Prostate gland (tissue), 2 donors: Measurements from ENCODE around the gene PRR9. TPM values are rescaled to one million over a fixed set of nuclear protein-coding genes. Genes with fewer than 3 reads are reported as not detected.
"Not testable (repeated sequence)": the region's sequence is repeated elsewhere in the genome, so short reads cannot be mapped to it uniquely, and the experiment has no call there.

ENCODE experiments used
- DNase-seq: peaks from one replicate; pipeline ENCODE4 v3.0.0-alpha.2; 2019; ENCODE audit warnings: low spot score
- H3K27ac ChIP-seq, 2 donors: fragments of 200-600 bp; sonication (generic); 2 replicates each; pipeline ENCODE4 v1.5.1; 2017 to 2019
- H3K27me3 ChIP-seq: fragments of 200-600 bp; sonication (generic); replicated peaks from 2 replicates; pipeline ENCODE4 v1.5.1; 2019; ENCODE audit not compliant: insufficient read depth
- H3K36me3 ChIP-seq, 2 donors: fragments of 200-600 bp; sonication (generic); 1 replicate in 1 of 2; 2 replicates in 1 of 2; pipeline versions ENCODE4 v1.5.1 to v1.8.1; 2017 to 2019
- H3K4me1 ChIP-seq: fragments of 200-600 bp; sonication (generic); replicated peaks from 2 replicates; pipeline ENCODE4 v1.5.1; 2019
- H3K4me3 ChIP-seq, 2 donors: fragments of 200-600 bp; sonication (generic); 2 replicates each; pipeline ENCODE4 v1.5.1; 2017 to 2019
- H3K9me3 ChIP-seq: fragments of 200-600 bp; sonication (generic); 2 replicates; pipeline ENCODE4 v1.5.1; 2017
- CTCF ChIP-seq, 4 experiments: fragments of 200-600 bp in 2 of 4; fragments of 450-650 bp in 2 of 4; sonication (generic) in 2 of 4; IDR thresholded peaks; 1 replicate in 3 of 4; 2 replicates in 1 of 4; pipeline ENCODE4 v1.5.1; 2016 to 2019; ENCODE audit warnings: antibody characterized with exemption in 4 of 4, mild to moderate bottlenecking in 2 of 4, moderate library complexity in 2 of 4
- POLR2A ChIP-seq: fragments of 450-650 bp; IDR thresholded peaks from one replicate; pipeline ENCODE4 v1.6.1; 2016; ENCODE audit warnings: antibody characterized with exemption, mild to moderate bottlenecking
- POLR2AphosphoS5 ChIP-seq: sonication (generic); formaldehyde crosslinking; IDR thresholded peaks from one replicate; pipeline ENCODE4 v1.6.1; 2017; ENCODE audit warnings: antibody characterized with exemption
- WGBS: methylation state at CpG from one replicate; pipeline ENCODE4 v1.1.5; 2018; 5-methylcytosine and 5-hydroxymethylcytosine counted together
- intact Hi-C: fragments of 100-400 bp; cut with DNase I; formaldehyde crosslinking; loops from one replicate; pipeline ENCODE4 v1.14.2; 2022
- total RNA-seq, 2 donors: library from RNA; depleted of rRNA; stranded (reverse); fragments of >200 nt; gene quantifications; one replicate each; pipeline ENCODE4 v1.1.0, GENCODE V29; 2016

The PRR9 gene
- total RNA-seq, 2 donors from 2014 or later = not detected

- 36% methylated on average over 6 of the region's 6 CpGs for WGBS
- no peaks in the 10 kb centered on the region for H3K4me1 ChIP-seq
Observed at GRCh38 chr1:153220606-153221303, 3.4 kb downstream of the PRR9 start.

GRCh38 chr1:153223040-153223891, 5.9 kb downstream of the PRR9 start:
- TF ChIP-seq CTCF (IDR thresholded peaks at IDR 0.05) = peak in 3 of 4 experiments; percentile 37 to 64 (median 49)
- DNase-seq = peak; percentile 33

More at GRCh38 chr1:153220606-153221303, 3.4 kb downstream of the PRR9 start:
- intact Hi-C loops = no loop called here
- H3K27ac ChIP-seq = no peak overlapping the region
- no peaks in the 10 kb centered on the region for H3K27me3 ChIP-seq
- no peak for TF ChIP-seq POLR2A
- no peak for TF ChIP-seq POLR2AphosphoS5
- no peak for TF ChIP-seq CTCF (IDR thresholded peaks at IDR 0.05)
- H3K4me3 ChIP-seq = no peak overlapping the region
- no peak for DNase-seq
- no peaks in the 10 kb centered on the region for H3K36me3 ChIP-seq
- H3K9me3 ChIP-seq = no peaks in the 10 kb centered on the region

GRCh38 chr1:153227810-153228209, 10.4 kb downstream of the PRR9 start:
- WGBS = 66% methylated on average over 2 of the region's 2 CpGs

More at GRCh38 chr1:153223040-153223891, 5.9 kb downstream of the PRR9 start:
- H3K4me1 ChIP-seq, H3K27me3 ChIP-seq, H3K36me3 ChIP-seq, H3K9me3 ChIP-seq, H3K4me3 ChIP-seq, H3K27ac ChIP-seq: not testable (repeated sequence)
- intact Hi-C loops = loop anchor here (2.0 kb wide), 1 partner anchor 352 kb away; no protein-coding TSS in a partner anchor
- WGBS = 46% methylated on average over 16 of the region's 16 CpGs

GRCh38 chr1:153228491-153228890, 11.1 kb downstream of the PRR9 start:
- Histone ChIP-seq H3K4me1 (no peaks in the 10 kb centered on the region), H3K9me3 (no peaks in the 10 kb centered on the region), H3K36me3 (no peaks in the 10 kb centered on the region), H3K27me3 (peaks cover 2% of the 10 kb centered on the region), H3K4me3 (no peak overlapping the region), H3K27ac (no peak overlapping the region)
- TF ChIP-seq POLR2A (no peak), CTCF (IDR thresholded peaks at IDR 0.05) (no peak), POLR2AphosphoS5 (no peak)
- WGBS = 78% methylated on average over 1 of the region's 1 CpG
- intact Hi-C loops = no loop called here
- no peak for DNase-seq

More at GRCh38 chr1:153227810-153228209, 10.4 kb downstream of the PRR9 start:
- H3K27me3 ChIP-seq = peaks cover 2% of the 10 kb centered on the region
- intact Hi-C loops = no loop called here
- H3K4me1 ChIP-seq = no peaks in the 10 kb centered on the region
- no peak overlapping the region for H3K27ac ChIP-seq
- H3K9me3 ChIP-seq = no peaks in the 10 kb centered on the region
- no peaks in the 10 kb centered on the region for H3K36me3 ChIP-seq
- no peak for DNase-seq
- H3K4me3 ChIP-seq = no peak overlapping the region
- TF ChIP-seq CTCF (IDR thresholded peaks at IDR 0.05) = no peak
- TF ChIP-seq POLR2A = no peak
- TF ChIP-seq POLR2AphosphoS5 = no peak

GRCh38 chr1:153229076-153229829, 11.9 kb downstream of the PRR9 start:
- H3K4me1 ChIP-seq, H3K27me3 ChIP-seq, H3K4me3 ChIP-seq, H3K36me3 ChIP-seq, DNase-seq, H3K27ac ChIP-seq, H3K9me3 ChIP-seq, intact Hi-C loops: not testable (repeated sequence)
- WGBS = 62% methylated on average over 12 of the region's 12 CpGs
